ENCODE measurements around the gene GNPAT. TPM values are rescaled to one million over a fixed set of nuclear protein-coding genes. Genes with fewer than 3 reads are reported as not detected.
A peak's percentile ranks its signal among the peaks of the same experiment; 100 is the strongest.

GNPAT gene
- total RNA-seq, 3 donors from 2014 or later, result 31.1 to 40.8 (median 35.8) TPM

GRCh38 chr1:231241750-231242149, 738 bp downstream of the GNPAT start:
- intact Hi-C loops (cut with DNase I; ENCODE audit: low total_unique reads), result no loop called here
- TF ChIP-seq CTCF (IDR thresholded peaks at IDR 0.05) (no peak), POLR2A (IDR thresholded peaks at IDR 0.05) (no peak), POLR2AphosphoS5 (IDR thresholded peaks at IDR 0.05) (no peak)
- no peak for DNase-seq (ENCODE audit: low spot score in 2 of 2)
- H3K4me3 ChIP-seq, result peak overlapping the region; percentile 80 to 86 (median 83)
- no peaks in the 10 kb centered on the region for H3K27me3 ChIP-seq
- peak overlapping the region; percentile 78 to 87 for H3K27ac ChIP-seq
- H3K9me3 ChIP-seq, result no peaks in the 10 kb centered on the region
- H3K36me3 ChIP-seq, result no peaks in the 10 kb centered on the region
- no peaks in the 10 kb centered on the region for H3K4me1 ChIP-seq

DNA sequence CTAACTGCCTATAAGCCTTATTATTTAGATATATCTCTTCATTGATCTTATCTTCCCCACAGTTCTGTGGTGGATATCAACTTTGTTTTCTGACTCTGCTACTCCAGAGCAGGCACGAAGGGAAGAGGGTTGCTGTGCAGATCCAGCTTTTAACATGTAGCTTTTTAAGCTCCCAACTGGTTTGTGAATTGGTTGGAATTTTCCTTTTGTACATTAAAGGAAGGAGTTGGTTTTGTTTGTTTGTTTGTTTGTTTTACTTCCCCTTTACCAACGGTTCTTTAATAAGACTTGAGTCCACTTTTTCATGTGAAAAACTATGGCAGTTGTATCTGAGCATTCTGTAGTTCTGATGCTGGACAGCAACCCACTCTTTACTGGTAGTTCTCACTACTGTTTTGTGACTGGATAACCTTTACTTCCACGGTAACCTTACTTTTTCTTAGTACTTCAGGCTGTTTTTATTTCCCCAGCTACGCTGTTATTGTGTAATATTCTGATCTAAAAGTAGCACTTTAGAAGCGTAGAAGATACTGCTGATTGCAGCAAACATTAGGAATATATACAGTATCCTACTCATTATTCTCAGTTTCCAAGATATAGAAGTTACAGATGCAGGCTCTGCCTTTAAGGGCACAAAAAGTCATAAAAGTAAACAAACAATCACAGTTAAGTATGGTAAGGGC, 1.6 kb downstream of the GNPAT start:
- Histone ChIP-seq H3K4me3 (peak overlapping the region in 2 of 3 donors; percentile 83 to 86), H3K36me3 (no peaks in the 10 kb centered on the region), H3K27me3 (no peaks in the 10 kb centered on the region), H3K9me3 (no peaks in the 10 kb centered on the region), H3K27ac (no peak overlapping the region), H3K4me1 (no peaks in the 10 kb centered on the region)
- intact Hi-C loops (cut with DNase I; ENCODE audit: low total_unique reads), result no loop called here
- no peak for DNase-seq (ENCODE audit: low spot score in 2 of 2)
- TF ChIP-seq POLR2A (IDR thresholded peaks at IDR 0.05) (no peak), POLR2AphosphoS5 (IDR thresholded peaks at IDR 0.05) (no peak), CTCF (IDR thresholded peaks at IDR 0.05) (no peak)

GRCh38 chr1:231248778-231249177, 7.8 kb downstream of the GNPAT start:
- no peak for DNase-seq (ENCODE audit: low spot score in 2 of 2)
- intact Hi-C loops (cut with DNase I; ENCODE audit: low total_unique reads), result no loop called here
- Histone ChIP-seq H3K9me3 (no peaks in the 10 kb centered on the region), H3K27ac (no peak overlapping the region), H3K27me3 (no peaks in the 10 kb centered on the region), H3K4me1 (no peaks in the 10 kb centered on the region), H3K4me3 (no peak overlapping the region), H3K36me3 (no peaks in the 10 kb centered on the region)
- TF ChIP-seq POLR2A (IDR thresholded peaks at IDR 0.05) (no peak), POLR2AphosphoS5 (IDR thresholded peaks at IDR 0.05) (no peak), CTCF (IDR thresholded peaks at IDR 0.05) (no peak)

- H3K4me1 ChIP-seq, result no peaks in the 10 kb centered on the region
- DNase-seq (ENCODE audit: low spot score in 2 of 2), result no peak
- intact Hi-C loops (cut with DNase I; ENCODE audit: low total_unique reads), result no loop called here
- no peaks in the 10 kb centered on the region for H3K36me3 ChIP-seq
- TF ChIP-seq POLR2A (IDR thresholded peaks at IDR 0.05) (no peak), POLR2AphosphoS5 (IDR thresholded peaks at IDR 0.05) (no peak), CTCF (IDR thresholded peaks at IDR 0.05) (no peak)
- no peak overlapping the region for H3K4me3 ChIP-seq
- H3K27ac ChIP-seq, result no peak overlapping the region
- no peaks in the 10 kb centered on the region for H3K27me3 ChIP-seq
- H3K9me3 ChIP-seq, result no peaks in the 10 kb centered on the region
Measured at GRCh38 chr1:231252336-231252735, 11.3 kb downstream of the GNPAT start.

DNA sequence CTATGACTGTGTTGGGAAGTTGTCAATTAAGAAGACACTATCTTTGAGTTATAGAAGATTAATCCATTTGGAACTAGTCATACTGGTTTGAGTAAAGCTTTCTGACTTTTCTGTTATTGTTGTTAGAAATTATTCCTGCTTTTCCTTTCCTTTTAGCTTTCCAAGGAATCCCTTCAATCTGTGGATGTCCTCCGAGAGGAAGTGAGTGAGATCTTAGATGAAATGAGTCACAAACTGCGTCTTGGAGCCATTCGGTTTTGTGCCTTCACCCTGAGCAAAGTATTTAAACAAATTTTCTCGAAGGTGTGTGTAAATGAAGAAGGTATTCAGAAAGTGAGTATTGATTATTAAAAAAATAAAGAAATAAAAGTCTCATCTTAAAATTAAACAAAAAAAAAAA, 19.3 kb downstream of the GNPAT start:
- intact Hi-C loops (cut with DNase I; ENCODE audit: low total_unique reads), result no loop called here
- no peak for DNase-seq (ENCODE audit: low spot score in 2 of 2)
- TF ChIP-seq POLR2AphosphoS5 (IDR thresholded peaks at IDR 0.05) (no peak), CTCF (IDR thresholded peaks at IDR 0.05) (no peak), POLR2A (IDR thresholded peaks at IDR 0.05) (no peak)
- no peak overlapping the region for H3K4me3 ChIP-seq
- H3K27ac ChIP-seq, result no peak overlapping the region
- H3K4me1 ChIP-seq, result no peaks in the 10 kb centered on the region
- H3K27me3 ChIP-seq, result no peaks in the 10 kb centered on the region
- no peaks in the 10 kb centered on the region for H3K9me3 ChIP-seq
- H3K36me3 ChIP-seq, result no peaks in the 10 kb centered on the region

Data from breast epithelium (tissue), 4 donors.